ENCODE results near the gene SPRED2. TPM values are rescaled to one million over a fixed set of nuclear protein-coding genes. Genes with fewer than 3 reads are reported as not detected.
"Not testable (repeated sequence)": the region's sequence is repeated elsewhere in the genome, so short reads cannot be mapped to it uniquely, and the experiment has no call there.

The SPRED2 gene
- total RNA-seq, 1 donor from 2014 or later, result 43.9 TPM

DNA sequence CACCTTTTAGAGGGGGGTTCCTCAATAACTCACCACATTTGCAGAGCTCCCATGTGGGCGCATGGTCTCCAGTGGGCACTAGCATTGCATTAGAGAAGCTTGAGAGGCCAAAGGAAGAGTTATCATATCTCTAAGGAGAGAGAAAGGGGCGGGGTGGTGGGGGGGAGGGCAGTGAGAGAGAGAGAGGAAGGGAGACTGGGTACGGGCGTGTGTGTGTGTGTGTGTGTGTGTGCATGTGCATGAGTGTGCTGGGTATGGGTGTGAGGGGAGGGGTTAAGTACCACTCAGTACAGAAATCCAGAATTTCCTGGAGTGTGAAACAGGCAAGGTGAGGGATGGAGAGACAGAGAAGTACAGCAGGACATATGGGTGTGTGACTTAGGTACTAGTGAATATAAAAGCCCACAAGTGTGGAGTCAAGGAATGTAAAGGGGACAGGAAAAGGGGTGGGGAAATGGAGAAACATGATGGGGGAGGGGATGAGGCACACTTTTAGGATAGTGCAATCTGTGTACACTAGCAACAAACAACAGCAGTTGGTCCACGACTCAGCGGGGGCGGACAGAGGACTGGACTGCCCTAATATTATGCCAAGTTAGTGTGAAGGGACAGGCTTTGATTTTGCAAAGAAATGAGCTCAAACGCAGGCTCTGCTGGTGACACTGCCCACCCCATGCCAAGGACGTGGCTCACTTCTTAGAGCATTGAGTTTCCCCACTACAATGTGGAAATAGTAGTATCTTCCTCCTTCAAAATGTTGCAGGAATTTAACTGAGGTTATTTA, 91.3 kb downstream of the SPRED2 start:
- intact Hi-C loops (cut with DNase I), result no loop called here
- peak; percentile 29 to 69 for ATAC-seq
- no peaks in the 10 kb centered on the region for H3K9me3 ChIP-seq
- DNase-seq, result no peak
- H3K4me3 ChIP-seq, result no peak overlapping the region
- no peaks in the 10 kb centered on the region for H3K36me3 ChIP-seq
- H3K4me1 ChIP-seq, result no peaks in the 10 kb centered on the region
- no peaks in the 10 kb centered on the region for H3K27me3 ChIP-seq (ENCODE audit: low read depth)
- H3K27ac ChIP-seq, result no peak overlapping the region
- no peak for TF ChIP-seq CTCF (IDR thresholded peaks at IDR 0.05)

DNA sequence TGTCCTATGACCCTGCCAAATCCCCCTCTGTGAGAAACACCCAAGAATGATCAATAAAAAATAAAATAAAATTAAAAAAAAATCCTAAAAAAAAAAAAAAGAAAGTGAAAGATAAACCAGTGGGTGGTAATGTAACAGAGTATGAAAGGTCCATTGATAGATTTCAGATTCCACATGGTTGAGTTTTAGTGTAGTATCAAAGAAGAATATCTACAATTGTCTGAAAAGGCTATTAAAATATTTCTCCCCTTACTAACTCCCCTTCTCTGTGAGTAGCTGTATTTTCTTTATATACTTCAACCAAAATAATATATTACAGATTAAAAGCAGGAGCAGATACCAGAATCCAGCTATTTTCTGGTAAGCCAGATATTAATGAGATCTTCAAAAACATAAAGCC, 92.8 kb downstream of the SPRED2 start:
- no peaks in the 10 kb centered on the region for H3K9me3 ChIP-seq
- H3K27ac ChIP-seq, result no peak overlapping the region
- no peaks in the 10 kb centered on the region for H3K27me3 ChIP-seq (ENCODE audit: low read depth)
- no peak for DNase-seq
- no peaks in the 10 kb centered on the region for H3K4me1 ChIP-seq
- peaks cover 2% of the 10 kb centered on the region for H3K36me3 ChIP-seq
- ATAC-seq, result no peak
- no peak overlapping the region for H3K4me3 ChIP-seq
- intact Hi-C loops (cut with DNase I), result no loop called here
- TF ChIP-seq CTCF (IDR thresholded peaks at IDR 0.05), result no peak

DNA sequence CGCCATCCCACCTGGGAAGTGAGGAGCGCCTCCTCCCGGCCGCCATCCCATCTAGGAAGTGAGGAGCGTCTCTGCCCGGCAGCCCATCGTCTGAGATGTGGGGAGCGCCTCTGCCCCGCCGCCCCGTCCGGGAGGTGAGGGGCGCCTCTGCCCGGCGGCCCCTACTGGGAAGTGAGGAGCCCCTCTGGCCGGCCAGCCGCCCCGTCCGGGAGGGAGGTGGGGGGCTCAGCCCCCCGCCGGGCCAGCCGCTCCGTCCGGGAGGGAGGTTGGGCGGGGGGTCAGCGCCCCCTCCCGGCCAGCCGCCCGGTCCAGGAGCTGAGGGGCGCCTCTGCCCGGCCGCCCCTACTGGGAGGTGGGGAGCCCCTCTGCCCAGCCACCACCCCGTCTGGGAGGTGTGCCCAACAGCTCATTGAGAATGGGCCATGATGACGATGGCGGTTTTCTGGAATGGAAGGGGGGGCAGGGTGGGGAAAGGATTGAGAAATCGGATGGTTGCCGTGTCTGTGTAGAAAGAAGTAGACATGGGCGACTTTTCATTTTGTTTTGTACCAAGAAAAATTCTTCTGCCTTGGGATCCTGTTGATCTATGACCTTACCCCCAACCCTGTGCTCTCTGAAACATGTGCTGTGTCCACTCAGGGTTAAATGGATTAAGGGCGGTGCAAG, 93.4 kb downstream of the SPRED2 start:
- H3K27ac ChIP-seq; H3K4me3 ChIP-seq; H3K4me1 ChIP-seq; ATAC-seq; DNase-seq; intact Hi-C loops (cut with DNase I); H3K27me3 ChIP-seq (ENCODE audit: low read depth); H3K36me3 ChIP-seq; H3K9me3 ChIP-seq: not testable (repeated sequence)

- DNase-seq; H3K27me3 ChIP-seq (ENCODE audit: low read depth); H3K4me1 ChIP-seq; ATAC-seq; H3K27ac ChIP-seq; H3K9me3 ChIP-seq; intact Hi-C loops (cut with DNase I); H3K4me3 ChIP-seq: not testable (repeated sequence)
- peaks cover 13% of the 10 kb centered on the region for H3K36me3 ChIP-seq
Measured at GRCh38 chr2:65337915-65338314, 94.5 kb downstream of the SPRED2 start.

GRCh38 chr2:65334714-65335113, 97.7 kb downstream of the SPRED2 start:
- no peak for TF ChIP-seq CTCF (IDR thresholded peaks at IDR 0.05)
- Histone ChIP-seq H3K27me3 (ENCODE audit: low read depth) (no peaks in the 10 kb centered on the region), H3K4me1 (no peaks in the 10 kb centered on the region), H3K4me3 (no peak overlapping the region), H3K9me3 (no peaks in the 10 kb centered on the region), H3K36me3 (peaks cover 35% of the 10 kb centered on the region), H3K27ac (no peak overlapping the region)
- no peak for DNase-seq
- ATAC-seq, result no peak
- intact Hi-C loops (cut with DNase I), result no loop called here

DNA sequence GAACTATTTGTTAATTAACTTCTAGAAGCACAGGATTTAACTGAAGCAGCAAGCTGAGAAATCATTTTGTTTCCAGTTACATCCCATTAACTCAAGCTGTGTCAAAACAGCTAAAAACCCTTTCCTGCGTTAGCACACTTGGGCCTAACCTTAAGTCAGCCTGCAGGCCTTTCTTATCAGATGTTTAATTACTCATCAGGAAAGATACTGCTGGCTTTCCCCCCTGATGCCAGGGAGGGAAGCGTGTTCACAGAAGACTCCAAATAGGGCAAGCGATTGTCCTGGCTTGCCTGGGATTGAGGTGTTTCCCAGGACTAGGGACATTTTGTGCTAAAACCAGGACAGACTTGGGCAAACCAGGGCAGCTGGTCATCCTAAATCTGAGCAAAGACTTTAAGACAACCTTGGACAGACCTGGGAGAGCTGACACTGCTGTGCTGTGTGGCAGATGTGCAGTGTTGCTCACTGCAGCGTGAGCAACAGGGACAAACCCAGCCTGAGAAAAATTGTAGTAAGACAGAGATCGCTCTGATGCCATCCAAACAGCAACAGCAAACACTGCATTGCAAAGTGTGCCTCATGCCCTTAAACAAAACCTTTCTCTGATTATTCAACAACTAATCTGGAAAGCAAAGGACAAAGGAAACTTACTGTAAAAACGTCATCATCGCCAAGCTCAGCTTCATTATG, 100.9 kb downstream of the SPRED2 start:
- Histone ChIP-seq H3K9me3 (no peaks in the 10 kb centered on the region), H3K4me3 (no peak overlapping the region), H3K4me1 (no peaks in the 10 kb centered on the region), H3K36me3 (peaks cover 35% of the 10 kb centered on the region), H3K27me3 (ENCODE audit: low read depth) (no peaks in the 10 kb centered on the region), H3K27ac (no peak overlapping the region)
- DNase-seq, result no peak
- no peak for ATAC-seq
- intact Hi-C loops (cut with DNase I), result no loop called here
- no peak for TF ChIP-seq CTCF (IDR thresholded peaks at IDR 0.05)
